ENCODE data around the gene ADIRF. TPM values are rescaled to one million over a fixed set of nuclear protein-coding genes. Genes with fewer than 3 reads are reported as not detected.

ADIRF gene
- total RNA-seq, 1 donor, result 11.9 TPM

- peaks cover 5% of the 10 kb centered on the region for H4K20me1 ChIP-seq (ENCODE audit: insufficient read depth, low read length)
- H2AFZ ChIP-seq (ENCODE audit: low read length), result peak overlapping the region; percentile 94
- no peaks in the 10 kb centered on the region for H3K79me2 ChIP-seq (ENCODE audit: insufficient read depth, low read length)
- H3K4me3 ChIP-seq (ENCODE audit: insufficient read depth, low read length), result peak overlapping the region; percentile 82
- H3K27me3 ChIP-seq (ENCODE audit: insufficient read depth, low read length), result no peaks in the 10 kb centered on the region
- H3K4me1 ChIP-seq (ENCODE audit: insufficient read depth, low read length), result peaks cover 44% of the 10 kb centered on the region
- H3K9me3 ChIP-seq (ENCODE audit: low read depth, low read length), result no peaks in the 10 kb centered on the region
- no peaks in the 10 kb centered on the region for H3K36me3 ChIP-seq (ENCODE audit: insufficient read depth, low read length)
- peak overlapping the region; percentile 95 for H3K4me2 ChIP-seq (ENCODE audit: insufficient read depth, low read length)
- H3K27ac ChIP-seq (ENCODE audit: low read depth, low read length), result peak overlapping the region; percentile 87
- peak; percentile 99 for DNase-seq (ENCODE audit: insufficient read length, low spot score, missing footprints)
- TF ChIP-seq, protein P1, sequence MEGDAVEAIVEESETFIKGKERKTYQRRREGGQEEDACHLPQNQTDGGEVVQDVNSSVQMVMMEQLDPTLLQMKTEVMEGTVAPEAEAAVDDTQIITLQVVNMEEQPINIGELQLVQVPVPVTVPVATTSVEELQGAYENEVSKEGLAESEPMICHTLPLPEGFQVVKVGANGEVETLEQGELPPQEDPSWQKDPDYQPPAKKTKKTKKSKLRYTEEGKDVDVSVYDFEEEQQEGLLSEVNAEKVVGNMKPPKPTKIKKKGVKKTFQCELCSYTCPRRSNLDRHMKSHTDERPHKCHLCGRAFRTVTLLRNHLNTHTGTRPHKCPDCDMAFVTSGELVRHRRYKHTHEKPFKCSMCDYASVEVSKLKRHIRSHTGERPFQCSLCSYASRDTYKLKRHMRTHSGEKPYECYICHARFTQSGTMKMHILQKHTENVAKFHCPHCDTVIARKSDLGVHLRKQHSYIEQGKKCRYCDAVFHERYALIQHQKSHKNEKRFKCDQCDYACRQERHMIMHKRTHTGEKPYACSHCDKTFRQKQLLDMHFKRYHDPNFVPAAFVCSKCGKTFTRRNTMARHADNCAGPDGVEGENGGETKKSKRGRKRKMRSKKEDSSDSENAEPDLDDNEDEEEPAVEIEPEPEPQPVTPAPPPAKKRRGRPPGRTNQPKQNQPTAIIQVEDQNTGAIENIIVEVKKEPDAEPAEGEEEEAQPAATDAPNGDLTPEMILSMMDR (IDR thresholded peaks at IDR 0.05; ENCODE audit: extremely low read depth, low read depth, low read length), result no peak
Observed at GRCh38 chr10:86971232-86971991, 3.1 kb downstream of the ADIRF start.

DNA sequence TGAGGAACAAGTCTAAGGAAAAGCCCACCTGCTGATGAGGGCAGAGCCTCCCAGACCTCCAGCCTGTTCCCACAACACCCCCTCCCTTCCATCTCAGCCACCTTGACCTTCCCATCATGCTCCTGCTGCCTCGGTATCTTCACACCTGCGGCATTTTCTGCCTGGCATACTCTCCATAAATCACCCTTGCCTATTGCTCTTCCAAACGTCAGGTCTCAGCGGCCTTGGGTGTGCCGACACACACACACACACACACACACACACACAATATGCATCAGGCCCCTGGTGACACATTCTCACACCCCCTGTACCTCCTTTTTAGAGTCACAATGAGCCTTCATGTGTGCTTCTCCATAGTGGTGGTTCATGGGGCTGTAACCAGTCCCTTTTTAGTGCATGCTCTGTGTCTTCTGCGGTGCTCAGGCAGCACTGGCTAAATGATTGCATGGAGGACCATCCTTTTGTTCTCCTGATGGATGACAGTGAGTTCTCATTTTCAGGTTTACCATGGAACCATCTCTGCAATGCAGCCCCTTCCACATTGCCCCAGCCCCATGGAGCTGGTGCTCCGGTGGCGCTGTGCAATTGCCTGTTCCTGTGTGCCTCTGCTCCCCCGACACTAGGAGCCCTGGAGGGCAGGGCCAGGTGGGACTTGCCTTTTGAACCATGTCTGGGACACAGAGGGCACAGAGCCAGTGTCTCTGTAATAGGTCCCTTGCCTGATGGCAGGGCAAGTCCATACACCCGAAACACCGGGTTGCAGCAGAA lies 4.5 kb downstream of the ADIRF start:
- Histone ChIP-seq H2AFZ (ENCODE audit: low read length) (no peak overlapping the region), H3K9me3 (ENCODE audit: low read depth, low read length) (no peaks in the 10 kb centered on the region), H3K27me3 (ENCODE audit: insufficient read depth, low read length) (no peaks in the 10 kb centered on the region), H3K4me1 (ENCODE audit: insufficient read depth, low read length) (peaks cover 36% of the 10 kb centered on the region), H4K20me1 (ENCODE audit: insufficient read depth, low read length) (peaks cover 5% of the 10 kb centered on the region), H3K27ac (ENCODE audit: low read depth, low read length) (no peak overlapping the region), H3K36me3 (ENCODE audit: insufficient read depth, low read length) (no peaks in the 10 kb centered on the region), H3K79me2 (ENCODE audit: insufficient read depth, low read length) (no peaks in the 10 kb centered on the region), H3K4me2 (ENCODE audit: insufficient read depth, low read length) (no peak overlapping the region), H3K4me3 (ENCODE audit: insufficient read depth, low read length) (no peak overlapping the region)
- TF ChIP-seq, protein P1 (IDR thresholded peaks at IDR 0.05; ENCODE audit: extremely low read depth, low read depth, low read length), result no peak
- DNase-seq (ENCODE audit: insufficient read length, low spot score, missing footprints), result no peak

DNA sequence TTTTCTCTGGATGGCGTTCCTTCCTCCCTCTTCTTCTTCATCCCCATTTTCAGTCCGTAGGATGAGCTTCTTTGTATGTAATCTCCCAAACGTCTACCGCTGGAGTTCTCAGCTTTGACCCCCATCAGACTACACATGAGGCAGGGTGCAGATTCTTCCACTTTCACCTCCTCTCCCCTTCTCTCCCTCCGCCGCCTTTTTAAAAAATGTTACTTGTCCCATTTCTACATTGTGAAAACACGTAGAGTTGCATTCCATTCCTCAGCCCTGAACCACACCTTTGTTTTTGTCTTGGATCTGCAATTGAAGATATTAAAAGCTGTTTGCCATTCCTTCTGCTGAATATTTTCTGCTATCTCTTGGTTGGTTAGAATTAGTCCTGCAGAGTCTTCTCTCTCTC lies 6.2 kb downstream of the ADIRF start:
- Histone ChIP-seq H4K20me1 (ENCODE audit: insufficient read depth, low read length) (peaks cover 4% of the 10 kb centered on the region), H3K27me3 (ENCODE audit: insufficient read depth, low read length) (no peaks in the 10 kb centered on the region), H3K9me3 (ENCODE audit: low read depth, low read length) (no peaks in the 10 kb centered on the region), H3K4me3 (ENCODE audit: insufficient read depth, low read length) (no peak overlapping the region), H3K27ac (ENCODE audit: low read depth, low read length) (no peak overlapping the region), H2AFZ (ENCODE audit: low read length) (no peak overlapping the region), H3K36me3 (ENCODE audit: insufficient read depth, low read length) (no peaks in the 10 kb centered on the region), H3K4me1 (ENCODE audit: insufficient read depth, low read length) (peaks cover 32% of the 10 kb centered on the region), H3K79me2 (ENCODE audit: insufficient read depth, low read length) (no peaks in the 10 kb centered on the region), H3K4me2 (ENCODE audit: insufficient read depth, low read length) (no peak overlapping the region)
- no peak for DNase-seq (ENCODE audit: insufficient read length, low spot score, missing footprints)
- TF ChIP-seq, protein P1 (IDR thresholded peaks at IDR 0.05; ENCODE audit: extremely low read depth, low read depth, low read length), result no peak

All from osteoblast (primary cell).